ENCODE measurements around the gene SLC15A3.

DNA sequence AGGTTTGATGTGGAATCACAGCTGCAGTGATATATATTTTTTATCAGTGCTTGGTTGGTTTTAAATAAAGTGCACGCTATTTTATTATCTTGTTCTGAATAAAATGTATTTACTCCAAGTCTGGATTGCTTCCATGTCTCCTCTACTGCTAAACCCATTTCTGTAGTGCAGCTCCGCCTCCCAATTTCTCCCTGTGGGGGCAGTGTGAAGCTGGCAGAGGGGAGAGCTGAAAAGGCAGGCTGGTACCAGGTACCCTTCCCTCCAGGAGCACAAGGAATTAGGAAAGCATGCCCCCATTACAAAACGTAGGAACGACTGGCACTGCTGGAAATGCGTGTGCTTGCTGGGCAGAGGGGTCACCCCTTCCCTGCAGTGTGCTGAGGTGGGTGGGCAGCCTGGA, 28.6 kb downstream of the SLC15A3 start:
- TF ChIP-seq CTCF (IDR thresholded peaks at IDR 0.05) (no peak), POLR2A (IDR thresholded peaks at IDR 0.05) (no peak)
